VCaP (cell line): ENCODE data around the gene INSYN1.

ENCODE experiments used
- H3K27ac ChIP-seq: fragments of 450-650 bp; 2 replicates; pipeline ENCODE4 v1.5.1; 2017
- TF ChIP-seq, protein P1 (sequence below): fragments of 450-650 bp; conservative IDR thresholded peaks from 2 replicates; pipeline ENCODE4 v1.5.1; 2017; ENCODE audit warnings: mild to moderate bottlenecking, moderate library complexity

INSYN1 gene

GRCh38 chr15:73756947-73757513 is 3.9 kb upstream of the INSYN1 start:
- H3K27ac ChIP-seq = no peak overlapping the region
- TF ChIP-seq, protein P1, sequence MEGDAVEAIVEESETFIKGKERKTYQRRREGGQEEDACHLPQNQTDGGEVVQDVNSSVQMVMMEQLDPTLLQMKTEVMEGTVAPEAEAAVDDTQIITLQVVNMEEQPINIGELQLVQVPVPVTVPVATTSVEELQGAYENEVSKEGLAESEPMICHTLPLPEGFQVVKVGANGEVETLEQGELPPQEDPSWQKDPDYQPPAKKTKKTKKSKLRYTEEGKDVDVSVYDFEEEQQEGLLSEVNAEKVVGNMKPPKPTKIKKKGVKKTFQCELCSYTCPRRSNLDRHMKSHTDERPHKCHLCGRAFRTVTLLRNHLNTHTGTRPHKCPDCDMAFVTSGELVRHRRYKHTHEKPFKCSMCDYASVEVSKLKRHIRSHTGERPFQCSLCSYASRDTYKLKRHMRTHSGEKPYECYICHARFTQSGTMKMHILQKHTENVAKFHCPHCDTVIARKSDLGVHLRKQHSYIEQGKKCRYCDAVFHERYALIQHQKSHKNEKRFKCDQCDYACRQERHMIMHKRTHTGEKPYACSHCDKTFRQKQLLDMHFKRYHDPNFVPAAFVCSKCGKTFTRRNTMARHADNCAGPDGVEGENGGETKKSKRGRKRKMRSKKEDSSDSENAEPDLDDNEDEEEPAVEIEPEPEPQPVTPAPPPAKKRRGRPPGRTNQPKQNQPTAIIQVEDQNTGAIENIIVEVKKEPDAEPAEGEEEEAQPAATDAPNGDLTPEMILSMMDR = no peak

- TF ChIP-seq, protein P1 = no peak
- H3K27ac ChIP-seq = no peak overlapping the region
Observed at GRCh38 chr15:73756390-73756789, 3.2 kb upstream of the INSYN1 start.

- TF ChIP-seq, protein P1 = no peak
- H3K27ac ChIP-seq = no peak overlapping the region
Observed at GRCh38 chr15:73755946-73756345, 2.8 kb upstream of the INSYN1 start.

GRCh38 chr15:73755481-73755880 is 2.3 kb upstream of the INSYN1 start:
- no peak overlapping the region for H3K27ac ChIP-seq
- TF ChIP-seq, protein P1 = no peak

DNA sequence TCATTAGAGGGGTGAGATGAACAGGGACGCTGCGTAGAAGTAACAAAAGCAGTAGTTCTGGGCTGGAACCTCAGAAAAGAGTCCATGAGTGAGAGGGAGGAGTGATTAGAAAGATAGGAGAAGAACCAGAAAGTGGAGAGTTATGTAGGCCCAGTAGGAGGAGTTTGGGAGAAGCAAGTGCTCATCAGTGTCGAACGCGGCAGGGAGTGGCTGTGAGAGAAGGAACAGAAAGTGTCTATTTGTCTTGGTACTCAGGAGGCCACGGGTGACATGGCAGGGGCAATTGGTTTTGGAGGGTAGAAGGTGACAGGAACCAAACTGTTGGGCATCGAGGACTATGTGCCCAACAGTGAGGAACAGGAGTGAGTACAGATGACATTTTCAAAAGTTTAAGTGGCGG is 1.3 kb upstream of the INSYN1 start:
- TF ChIP-seq, protein P1 = no peak
- no peak overlapping the region for H3K27ac ChIP-seq

GRCh38 chr15:73752806-73753193 is 351 bp downstream of the INSYN1 start:
- TF ChIP-seq, protein P1 = no peak
- peak overlapping the region; percentile 60; the same call in 1 of the 2 replicates for H3K27ac ChIP-seq

DNA sequence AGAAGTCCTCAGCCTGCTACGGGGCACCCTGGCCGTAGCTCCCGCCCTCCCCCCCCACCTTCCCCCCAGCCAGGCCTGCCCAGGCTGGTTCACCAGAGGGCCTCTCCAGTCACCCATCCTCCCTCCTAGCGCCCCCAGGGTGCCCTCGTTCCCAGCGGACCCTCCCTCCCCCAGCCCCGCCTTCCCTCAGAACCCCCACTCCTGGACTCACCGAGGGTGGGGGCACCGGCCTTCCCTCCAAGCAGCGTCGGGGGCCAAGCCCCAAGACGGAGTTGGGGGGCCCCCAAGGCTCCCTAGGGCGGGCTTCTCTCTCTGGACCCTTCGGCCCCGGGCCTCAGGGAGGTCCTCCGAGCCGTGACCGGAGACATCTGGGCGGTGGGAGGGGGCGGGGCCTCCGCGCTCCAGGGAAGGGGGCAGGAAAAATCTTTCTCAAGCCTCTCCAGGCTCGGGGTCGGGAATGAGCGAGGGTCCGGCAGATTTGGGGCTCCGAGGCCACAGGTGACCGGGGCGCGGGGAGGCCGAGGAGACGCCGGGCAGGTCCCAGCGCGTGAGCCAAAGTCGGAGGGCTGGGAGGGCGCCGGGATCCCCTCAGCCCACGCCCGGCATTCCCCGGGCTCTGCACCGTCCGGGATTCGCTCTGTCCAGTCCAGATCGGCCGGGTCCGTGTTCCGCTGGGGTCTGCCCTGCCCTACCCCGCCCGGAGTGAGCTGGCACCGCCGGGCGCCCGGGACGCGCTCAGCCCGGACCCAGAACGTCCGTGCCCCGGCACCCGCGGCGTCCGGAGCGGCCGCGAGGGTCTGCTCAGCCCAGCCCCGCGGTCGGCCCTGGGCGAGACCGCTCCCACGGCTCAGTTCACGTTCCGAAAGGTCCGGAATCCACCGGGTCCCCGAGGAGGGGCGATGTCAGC is 999 bp downstream of the INSYN1 start:
- H3K27ac ChIP-seq = peak overlapping the region; percentile 60; the same call in 1 of the 2 replicates

More for the DNA sequence above, 999 bp downstream of the INSYN1 start:
- TF ChIP-seq, protein P1 = no peak
